Adipose tissue (tissue), 3 donors: Measurements from ENCODE around the gene POU3F1. TPM values are rescaled to one million over a fixed set of nuclear protein-coding genes. Genes with fewer than 3 reads are reported as not detected.

Experiments
- H3K27ac ChIP-seq: one replicate; pipeline ENCODE4 v1.5.1; 2013; ENCODE audit warnings: low read depth, low read length
- WGBS, 3 donors: extraction: QIAGEN DNeasy Blood & Tissue Kit; methylation state at CpG; one replicate each; pipeline ENCODE4 v1.1.7; 2013; 5-methylcytosine and 5-hydroxymethylcytosine counted together
- polyA plus RNA-seq, 3 donors: library from polyadenylated mRNA; stranded (reverse); fragments of 200-250 nt; gene quantifications; one replicate each; pipeline ENCODE4 v1.2.3, GENCODE V29; 2013
- donor health status: healthy with polysubstance abuse.
- donor health status: Bipolar disorder and iron deficiency.
- donor health status: healthy.

POU3F1 gene
- polyA plus RNA-seq, 3 donors = 0.07 TPM; not detected in 2

DNA sequence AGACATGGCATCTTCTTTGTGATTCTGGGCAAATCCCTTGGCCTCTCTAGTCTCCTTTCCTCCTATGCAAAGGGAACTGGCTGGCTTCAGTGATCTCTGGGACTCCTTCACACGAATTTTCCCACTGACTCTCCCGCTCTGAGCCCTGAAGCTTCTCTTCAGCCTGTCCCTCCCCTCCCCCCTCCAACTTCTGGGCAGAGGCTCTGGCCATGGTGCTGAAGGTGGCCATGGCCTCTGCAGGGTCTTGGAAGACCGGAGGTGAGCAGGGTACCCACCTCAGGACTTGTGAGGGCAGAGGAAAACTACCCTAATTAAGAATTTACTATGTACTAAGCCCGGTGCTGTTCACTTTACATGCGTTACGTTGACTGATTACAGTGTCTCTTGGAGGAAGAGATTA lies 29.4 kb upstream of the POU3F1 start:
- no peak overlapping the region for H3K27ac ChIP-seq
- 17 to 37% (median 22%) methylated on average over 6 of the region's 6 CpGs for WGBS, 3 donors

DNA sequence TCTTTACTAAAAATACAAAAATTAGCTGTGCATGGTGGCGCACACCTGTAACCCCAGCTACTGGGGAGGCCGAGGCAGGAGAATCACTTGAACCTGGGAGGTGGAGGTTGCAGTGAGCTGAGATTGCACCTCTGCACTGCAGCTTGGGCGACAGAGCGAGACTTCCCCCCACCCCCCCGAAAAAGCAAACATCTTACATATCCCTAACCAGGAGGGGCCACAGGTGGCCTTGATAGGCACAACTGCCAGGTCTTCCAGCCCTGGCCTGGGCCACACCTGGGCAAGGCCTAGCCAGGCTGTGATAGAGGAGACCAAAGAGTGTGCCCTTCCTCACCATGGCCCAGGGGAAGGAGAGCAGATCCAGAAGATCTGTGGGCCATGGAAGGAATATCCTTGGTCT lies 28.6 kb upstream of the POU3F1 start:
- 85 to 95% (median 91%) methylated on average over 5 of the region's 5 CpGs for WGBS, 3 donors

DNA sequence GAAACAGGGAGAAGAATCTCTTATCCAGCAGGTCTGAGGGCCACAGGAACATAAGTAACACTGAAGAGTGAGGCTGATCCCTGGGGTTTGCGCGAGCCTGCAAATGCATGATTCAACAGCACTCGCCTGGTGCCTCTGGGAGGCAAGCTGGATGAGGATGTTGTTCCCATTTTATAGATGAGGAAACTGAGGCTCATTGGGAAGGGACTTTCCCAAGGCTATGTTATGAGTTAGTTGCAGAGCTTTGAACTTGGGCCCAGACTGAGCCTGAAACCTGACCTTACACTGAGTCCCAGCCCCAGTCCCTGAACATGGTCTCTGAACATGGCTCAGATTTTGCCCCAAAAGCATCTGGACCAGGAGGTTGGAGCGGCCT lies 27.7 kb upstream of the POU3F1 start:
- no peak overlapping the region for H3K27ac ChIP-seq
- WGBS, 3 donors = 88 to 93% (median 91%) methylated on average over 4 of the region's 4 CpGs

More for the DNA sequence above, 28.6 kb upstream of the POU3F1 start:
- H3K27ac ChIP-seq = no peak overlapping the region

DNA sequence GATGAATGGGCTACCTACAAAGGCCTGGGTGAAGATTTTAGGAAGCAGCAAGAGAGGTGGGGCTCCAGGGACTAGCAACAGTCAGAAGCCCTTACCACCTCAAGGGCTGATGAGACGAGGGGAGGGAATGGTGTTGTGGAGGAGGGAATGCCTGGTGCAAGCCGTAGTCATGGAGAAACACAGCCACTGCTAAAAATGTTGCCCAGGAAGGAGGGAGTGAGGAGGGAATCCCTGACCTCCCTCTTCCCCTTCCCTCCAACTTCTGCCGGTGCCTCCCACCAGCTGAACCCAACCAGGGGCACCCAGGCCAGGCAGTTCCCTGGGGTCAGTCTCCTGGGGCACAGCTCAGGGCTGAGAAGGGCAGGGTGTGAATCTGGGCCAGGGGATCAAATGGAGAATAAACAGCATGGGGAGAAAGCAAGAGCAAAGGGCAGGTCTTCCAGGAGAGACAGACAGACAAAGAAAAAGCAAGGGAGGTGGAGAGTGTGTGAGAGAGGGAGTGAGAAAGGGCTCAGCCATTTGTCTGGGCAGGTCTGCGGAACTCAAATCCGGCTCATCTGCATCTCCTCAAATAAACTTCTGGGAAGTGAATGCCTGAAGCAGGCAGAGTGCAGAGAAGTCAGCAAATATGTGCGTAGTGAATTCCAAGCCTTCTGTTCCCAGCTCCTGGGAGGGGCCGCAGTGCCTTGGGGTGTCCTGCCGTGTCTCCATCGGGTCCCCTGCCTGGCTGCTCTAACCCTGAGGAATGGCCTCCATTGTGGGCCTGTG lies 27.1 kb upstream of the POU3F1 start:
- 31 to 48% (median 45%) methylated on average over 9 of the region's 9 CpGs for WGBS, 3 donors
- H3K27ac ChIP-seq = no peak overlapping the region

DNA sequence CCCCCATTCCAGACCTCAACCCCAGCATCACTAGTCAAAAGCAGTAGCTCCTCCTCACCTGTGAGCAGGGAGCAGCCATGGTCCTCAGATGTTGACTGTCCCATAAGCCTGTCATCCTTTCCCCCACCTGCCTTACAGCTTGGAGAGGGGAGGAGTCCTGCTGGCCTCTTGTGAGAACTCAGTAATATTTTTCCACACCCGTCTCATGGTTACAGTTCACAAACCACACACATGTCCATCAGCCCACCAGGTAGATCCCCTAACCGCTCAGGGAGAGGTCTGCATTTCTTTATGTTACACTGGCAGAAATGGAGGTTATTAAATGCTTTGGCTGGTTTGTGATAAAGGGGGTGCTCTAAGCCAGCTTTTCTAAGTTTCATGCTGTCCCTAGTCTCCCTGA lies 26.3 kb upstream of the POU3F1 start:
- H3K27ac ChIP-seq = no peak overlapping the region
- WGBS, 3 donors = 53 to 72% (median 68%) methylated on average over 2 of the region's 2 CpGs

DNA sequence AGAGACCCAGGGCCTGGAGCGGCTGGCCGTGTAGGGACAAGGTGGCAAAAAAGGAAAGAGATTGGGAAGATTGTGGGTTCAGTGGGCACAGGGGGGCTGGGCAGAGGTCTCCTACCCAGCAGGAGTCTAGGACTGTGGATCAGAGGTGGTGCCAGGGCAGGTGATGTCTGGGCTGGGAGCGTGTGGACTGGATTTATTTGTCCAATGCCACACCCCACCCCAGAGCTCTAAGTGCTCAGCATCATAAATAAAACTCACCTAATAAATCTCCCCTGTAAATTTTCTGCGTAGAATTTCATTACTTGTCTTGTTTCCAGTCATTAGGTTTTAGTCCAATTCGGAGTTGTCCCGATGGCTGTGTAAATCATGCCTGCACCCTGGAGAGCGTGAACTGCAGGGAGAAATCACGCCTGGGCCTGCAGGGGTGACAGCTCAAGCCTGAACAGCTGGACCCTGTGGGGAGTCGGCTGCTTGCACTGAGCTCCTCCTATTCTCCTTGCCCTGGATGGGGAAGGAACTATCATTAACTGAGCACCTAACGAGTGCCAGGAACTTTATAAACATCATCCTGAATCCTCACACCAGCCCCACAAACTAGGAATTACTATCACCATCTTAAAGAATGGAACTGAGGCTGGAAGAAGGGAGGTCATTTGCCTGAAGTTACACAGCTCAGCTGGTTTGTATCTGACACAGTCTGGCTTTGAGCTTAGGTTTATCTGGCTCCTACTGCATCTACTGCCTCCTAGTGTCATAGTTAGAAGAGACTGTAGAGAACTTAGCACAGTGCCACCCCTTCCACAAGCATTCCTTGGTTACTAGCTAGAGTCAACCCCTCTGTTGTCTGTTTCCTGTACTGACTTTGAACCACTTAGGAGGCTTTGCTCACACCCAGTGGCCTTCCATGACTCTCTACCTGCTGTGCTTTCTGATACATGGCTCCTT lies 25.0 kb upstream of the POU3F1 start:
- WGBS, 3 donors = 53 to 59% (median 59%) methylated on average over 10 of the region's 10 CpGs
- no peak overlapping the region for H3K27ac ChIP-seq

DNA sequence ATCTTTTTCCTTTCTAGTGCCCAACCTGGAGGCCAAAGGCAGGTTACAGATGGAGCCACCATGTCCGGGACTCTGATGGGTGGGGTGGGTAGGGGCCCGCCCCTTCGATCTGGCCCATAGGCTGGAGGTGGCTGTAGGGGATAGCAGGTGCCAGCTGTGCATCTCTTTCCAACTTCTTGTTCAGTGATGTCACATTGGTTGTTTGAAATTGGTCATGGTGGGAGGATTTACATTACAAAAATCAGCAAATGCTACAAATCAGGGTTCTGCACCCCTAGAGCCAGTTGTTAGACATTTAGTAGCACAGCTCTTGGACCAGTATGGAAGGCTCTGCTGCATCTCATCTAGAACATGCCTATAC lies 22.4 kb upstream of the POU3F1 start:
- 84 to 89% (median 88%) methylated on average over 3 of the region's 3 CpGs for WGBS, 3 donors
- no peak overlapping the region for H3K27ac ChIP-seq

DNA sequence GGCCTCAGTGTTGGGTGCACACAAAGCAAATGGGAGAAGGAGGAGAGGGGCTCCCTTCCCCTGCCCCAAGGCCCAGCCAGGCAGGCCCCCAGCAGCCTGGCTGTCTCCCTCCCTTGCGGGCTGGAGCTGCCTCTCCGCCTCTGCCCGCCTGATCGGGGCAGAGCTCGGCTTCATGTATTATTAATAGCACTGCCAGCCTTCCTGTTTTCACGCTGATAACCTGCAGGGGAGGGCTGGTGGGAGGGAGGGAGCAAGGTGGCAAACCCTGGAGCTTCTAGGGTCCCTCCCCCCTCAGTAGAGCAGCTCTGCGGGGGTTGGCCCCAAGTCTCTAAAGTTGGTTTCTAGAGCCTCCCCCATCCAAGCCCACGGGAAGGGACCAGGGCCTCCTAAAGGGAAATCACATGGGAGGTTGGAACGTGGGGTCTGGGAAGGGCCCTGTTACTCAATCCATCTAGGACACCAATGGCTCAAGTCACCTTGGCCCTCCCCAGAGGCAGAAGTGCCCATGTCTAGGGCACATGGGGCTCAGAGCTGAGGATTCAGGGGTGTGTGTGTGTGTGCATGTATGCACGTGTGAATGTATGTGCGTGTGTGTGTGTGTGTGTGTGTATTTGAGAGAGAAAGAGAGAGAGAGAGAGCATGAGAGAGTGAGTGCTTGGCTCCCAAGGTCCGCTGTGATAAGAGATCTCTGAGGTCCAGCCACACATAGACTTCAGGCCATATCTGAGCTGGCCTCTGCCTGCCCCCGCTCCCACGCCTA lies 21.8 kb upstream of the POU3F1 start:
- WGBS, 3 donors = 36 to 48% (median 41%) methylated on average over 14 of the region's 14 CpGs

DNA sequence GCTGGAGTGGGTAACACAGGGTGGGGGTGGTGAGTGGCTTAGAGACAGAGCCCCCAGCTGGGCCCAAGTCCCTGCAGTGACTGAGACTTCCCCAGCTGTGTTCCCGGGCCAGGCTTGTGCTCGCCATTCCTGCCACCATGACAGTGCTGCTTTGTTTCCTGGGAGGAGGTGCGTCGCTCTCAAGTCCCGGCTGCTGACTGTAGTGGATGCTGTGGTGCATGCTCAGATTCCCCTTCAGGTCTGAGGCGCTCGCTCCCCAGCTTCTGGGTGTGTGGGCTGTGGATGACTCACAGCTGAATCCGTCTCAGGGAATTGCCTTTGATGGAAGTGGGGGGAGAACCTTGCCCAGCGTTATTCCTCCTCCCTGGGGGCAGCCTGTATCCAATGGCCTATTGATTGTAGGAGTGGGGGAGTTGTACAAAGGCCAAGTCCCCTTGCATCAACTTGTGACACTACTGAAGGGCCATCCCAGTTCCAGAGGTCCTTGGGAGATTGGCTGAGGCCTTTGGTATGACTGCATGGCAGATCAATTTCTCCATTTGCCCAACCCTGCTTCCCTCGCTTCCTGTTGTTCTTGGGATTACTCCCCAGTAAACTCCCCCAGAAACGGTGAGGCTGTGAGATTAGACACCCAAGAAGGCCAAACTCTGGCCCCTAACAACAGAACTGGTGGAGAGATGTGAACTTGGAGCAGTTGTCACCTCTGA lies 17.8 kb upstream of the POU3F1 start:
- 57 to 70% (median 68%) methylated on average over 11 of the region's 11 CpGs for WGBS, 3 donors
- no peak overlapping the region for H3K27ac ChIP-seq

More for the DNA sequence above, 21.8 kb upstream of the POU3F1 start:
- H3K27ac ChIP-seq = no peak overlapping the region

DNA sequence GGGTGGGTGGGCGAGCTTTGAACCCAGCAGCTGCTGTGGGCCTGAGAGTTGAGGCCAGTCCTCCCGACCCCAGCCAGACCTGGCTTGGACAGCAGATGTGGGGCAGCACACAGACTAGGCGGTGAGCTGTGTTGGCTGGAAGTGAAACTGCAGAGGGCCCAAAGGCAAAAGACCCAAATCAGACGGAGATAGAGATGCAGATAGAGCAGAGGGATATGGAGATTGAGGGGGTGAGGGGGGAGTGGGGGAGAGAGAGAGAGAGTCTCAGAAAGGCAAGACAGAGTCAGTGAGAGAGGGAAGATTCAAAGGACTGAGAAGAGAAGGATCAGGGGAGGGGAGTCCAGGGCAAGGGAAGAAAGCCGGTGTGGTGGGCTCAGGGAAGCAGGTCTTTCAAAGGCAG lies 17.0 kb upstream of the POU3F1 start:
- no peak overlapping the region for H3K27ac ChIP-seq
- WGBS, 3 donors = 82 to 86% (median 84%) methylated on average over 5 of the region's 5 CpGs

DNA sequence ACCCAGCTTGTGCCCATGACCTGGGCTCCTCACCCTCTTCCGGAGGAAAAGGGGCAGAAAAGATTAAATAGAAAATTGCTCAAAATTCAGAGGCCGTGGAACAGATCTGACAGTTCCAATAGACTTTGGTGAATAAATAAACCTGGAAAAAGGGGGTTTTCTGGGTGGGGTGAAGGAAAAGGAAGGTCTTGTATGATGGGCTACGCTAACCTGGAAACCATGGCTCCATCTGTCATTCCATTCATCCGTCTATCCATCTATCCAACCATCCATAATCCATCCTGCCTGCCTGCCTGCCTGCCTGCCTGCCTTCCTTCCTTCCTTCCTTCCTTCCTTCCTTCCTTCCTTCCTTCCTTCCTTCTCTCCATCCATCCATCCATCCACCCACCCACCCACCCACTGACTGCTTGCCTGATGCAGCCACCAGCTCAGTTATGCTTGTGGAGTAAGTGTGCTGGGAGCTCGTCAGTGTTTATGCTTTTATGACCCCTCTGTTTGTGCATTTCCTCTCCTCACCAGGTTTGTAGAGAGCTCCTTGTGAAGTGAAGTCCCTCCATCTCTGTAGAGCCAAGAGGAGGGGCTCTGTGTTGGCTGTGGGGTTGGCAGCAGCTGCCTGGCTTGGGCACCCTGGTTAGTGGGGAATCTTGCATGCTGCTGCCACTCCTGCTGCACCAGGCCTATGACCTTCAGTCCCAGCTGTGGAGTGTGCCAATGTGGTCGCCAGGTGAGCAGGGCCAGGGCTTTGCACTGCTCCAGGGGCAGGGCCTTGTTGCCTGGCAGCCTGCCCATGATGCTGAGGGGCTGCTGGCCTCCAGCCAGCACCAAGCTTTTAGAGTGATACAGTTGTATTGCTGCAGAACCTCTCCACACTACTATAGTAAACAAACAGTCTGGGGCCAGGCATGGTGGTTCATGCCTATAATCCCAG lies 16.0 kb upstream of the POU3F1 start:
- WGBS, 3 donors = 77 to 84% (median 84%) methylated on average over 6 of the region's 6 CpGs
- H3K27ac ChIP-seq = no peak overlapping the region

DNA sequence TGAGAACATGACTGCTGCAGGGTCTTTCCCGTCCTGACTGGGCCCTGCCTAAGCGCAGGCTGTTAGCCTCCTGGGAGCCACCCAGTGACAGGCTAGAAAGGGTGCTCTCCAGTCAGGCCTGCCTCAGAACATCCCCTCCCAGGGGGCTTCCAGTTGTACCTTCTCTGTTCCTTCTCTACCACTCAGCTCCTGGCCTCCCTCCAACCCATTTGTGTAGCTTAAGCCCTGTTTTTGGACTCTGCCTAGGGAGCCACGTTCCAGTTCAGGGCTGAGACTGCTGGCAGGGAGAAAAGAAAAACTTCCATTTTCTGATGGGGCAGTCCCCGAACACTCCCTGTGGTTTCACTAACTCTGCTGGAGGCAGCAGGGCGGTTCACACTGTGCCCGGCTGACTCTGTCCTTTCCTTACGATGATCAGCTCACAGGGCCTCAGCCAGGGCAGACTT lies 15.3 kb upstream of the POU3F1 start:
- WGBS, 3 donors = 76 to 83% (median 82%) methylated on average over 7 of the region's 7 CpGs
- no peak overlapping the region for H3K27ac ChIP-seq

DNA sequence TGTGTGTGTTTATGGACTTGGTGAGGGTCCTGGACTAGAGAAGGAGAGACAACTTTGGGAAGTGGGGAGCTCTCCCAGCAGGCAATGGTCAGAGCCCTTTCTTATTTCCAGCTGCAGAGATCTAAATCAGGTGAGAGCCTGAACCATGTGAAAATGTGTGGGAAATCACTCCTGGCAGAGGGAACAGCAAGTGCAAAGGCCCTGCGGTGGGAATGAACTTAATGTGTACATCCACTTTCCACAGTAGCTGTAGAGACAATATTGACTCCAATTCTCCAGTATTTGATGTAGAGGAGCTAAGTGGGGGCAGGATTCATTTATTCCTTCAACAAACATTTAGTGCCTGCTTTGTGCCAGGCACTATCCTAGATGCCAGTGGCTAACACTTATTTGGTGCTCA lies 14.7 kb upstream of the POU3F1 start:
- 89 to 96% (median 96%) methylated on average over 1 of the region's 1 CpG for WGBS, 3 donors
- no peak overlapping the region for H3K27ac ChIP-seq

DNA sequence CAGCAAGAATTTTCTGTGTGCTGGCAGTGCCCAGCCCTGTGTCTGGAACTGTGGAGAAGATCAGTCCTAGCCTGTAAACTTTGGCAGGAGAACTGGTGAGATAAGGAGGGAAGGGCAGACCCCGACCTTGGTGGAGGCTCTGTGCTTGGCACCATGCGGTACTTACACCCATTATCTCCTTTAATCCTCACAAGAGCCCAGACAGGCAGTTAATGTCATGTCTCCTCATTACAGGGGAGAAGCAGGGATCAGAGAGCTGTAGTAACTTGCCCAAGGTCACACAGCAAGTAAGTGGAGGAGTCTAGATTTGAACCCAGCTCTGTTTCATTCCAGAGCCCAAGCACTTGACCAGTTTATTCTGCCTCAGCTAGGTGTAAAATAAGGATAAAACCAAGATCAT lies 13.9 kb upstream of the POU3F1 start:
- WGBS, 3 donors = 26 to 83% (median 77%) methylated on average over 2 of the region's 2 CpGs
- H3K27ac ChIP-seq = no peak overlapping the region

DNA sequence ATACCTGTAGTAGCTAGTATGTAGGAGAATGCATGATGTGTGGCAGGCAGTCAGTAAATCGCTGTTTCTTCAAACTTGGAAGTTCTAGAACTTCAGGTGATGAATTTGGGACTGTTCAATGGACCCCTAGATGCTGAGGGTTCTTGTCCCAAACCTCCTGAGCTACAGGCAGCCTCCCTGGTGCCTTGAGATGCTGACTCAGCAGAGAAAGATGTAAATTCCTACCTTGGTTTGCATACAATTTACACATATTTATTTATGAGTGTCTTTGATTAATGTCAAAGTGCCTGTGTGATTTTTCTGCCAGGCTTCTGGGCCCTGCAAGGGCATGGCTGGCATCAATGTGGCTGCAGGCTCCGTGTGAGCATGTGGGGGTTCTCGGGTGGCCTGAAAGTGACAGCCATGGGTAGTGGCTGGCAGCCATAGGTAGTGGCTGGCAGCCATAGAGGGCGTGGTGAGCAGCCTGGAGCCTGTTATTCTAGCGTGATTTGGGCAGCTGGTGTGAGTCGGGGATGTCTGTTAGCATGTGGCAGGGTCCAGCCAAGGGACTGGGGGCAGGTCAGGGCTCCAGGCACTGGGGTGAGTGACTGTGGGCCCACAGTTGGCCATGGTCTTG lies 13.2 kb upstream of the POU3F1 start:
- WGBS, 3 donors = 60 to 84% (median 76%) methylated on average over 6 of the region's 6 CpGs
- H3K27ac ChIP-seq = no peak overlapping the region

DNA sequence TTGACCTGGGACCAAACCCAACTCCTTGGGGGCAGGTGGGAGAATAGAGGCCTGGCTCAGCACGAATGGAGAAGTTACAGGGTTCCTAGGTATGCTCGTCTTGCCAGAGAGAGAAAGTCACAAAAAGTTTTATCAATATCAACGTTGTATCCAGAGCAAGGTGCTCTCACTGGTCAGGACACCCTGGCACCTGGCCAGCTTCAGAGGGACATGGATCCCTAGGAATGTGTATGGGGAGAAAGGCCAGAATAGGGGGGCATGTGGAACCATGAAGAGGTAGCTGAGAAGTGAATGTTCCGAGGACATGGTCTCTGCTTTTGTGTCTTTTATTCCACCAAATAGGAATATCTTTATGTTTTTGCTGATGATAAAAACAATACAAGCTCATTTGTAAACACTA lies 9.4 kb upstream of the POU3F1 start:
- H3K27ac ChIP-seq = no peak overlapping the region
- WGBS, 3 donors = 52 to 79% (median 69%) methylated on average over 4 of the region's 4 CpGs

DNA sequence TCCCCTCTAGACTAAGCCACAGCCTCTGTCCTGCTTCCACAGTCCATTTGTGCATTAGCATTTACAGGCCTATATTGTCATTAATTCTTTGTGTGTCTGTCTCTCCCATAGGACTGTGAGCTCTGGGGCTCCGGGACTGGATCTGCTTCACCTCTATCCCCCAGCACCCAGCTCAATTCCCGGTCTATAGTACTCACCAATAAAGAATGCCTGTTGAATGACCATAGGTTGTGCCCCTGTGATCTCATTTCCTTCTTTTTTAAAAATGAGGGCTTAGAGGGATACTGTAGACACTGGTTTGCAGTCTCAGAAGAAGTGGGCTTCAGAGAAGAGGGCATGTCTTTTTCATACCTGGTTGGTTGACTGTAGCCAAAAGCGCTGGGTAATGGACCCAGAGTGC lies 8.8 kb upstream of the POU3F1 start:
- WGBS, 3 donors = 82 to 90% (median 88%) methylated on average over 3 of the region's 3 CpGs
- H3K27ac ChIP-seq = no peak overlapping the region
